ENCODE data around the gene PCDH15. TPM values are rescaled to one million over a fixed set of nuclear protein-coding genes. Genes with fewer than 3 reads are reported as not detected.

The PCDH15 gene
- total RNA-seq, 2 experiments from 2014 or later: not detected

- H3K9me3 ChIP-seq (ENCODE audit: low read length): no peaks in the 10 kb centered on the region
- no peak overlapping the region for H3K4me3 ChIP-seq (ENCODE audit: low read depth, low read length, poor library complexity, severe bottlenecking)
- ChIA-PET POLR2A (no interaction called here), CTCF (ENCODE audit: unreplicated experiment) (no interaction called here)
- BruUV-seq (replicated peaks): no TSS peak
- H3K27ac ChIP-seq (ENCODE audit: low read depth, low read length, poor library complexity, severe bottlenecking): no peak overlapping the region
- H4K20me1 ChIP-seq (ENCODE audit: insufficient read depth, low read length): no peaks in the 10 kb centered on the region
- H3K79me2 ChIP-seq (ENCODE audit: insufficient read depth, low read depth, low read length): no peaks in the 10 kb centered on the region
- H3K4me2 ChIP-seq (ENCODE audit: low read length): no peak overlapping the region
- no peak for DNase-seq (ENCODE audit: low spot score)
- no peaks in the 10 kb centered on the region for H3K4me1 ChIP-seq (ENCODE audit: insufficient read depth, low read length, poor library complexity, severe bottlenecking)
- intact Hi-C loops (cut with micrococcal nuclease; ENCODE audit: unreplicated experiment): no loop called here
- TF ChIP-seq CTCF (conservative IDR thresholded peaks at IDR 0.05; ENCODE audit: low read length) (no peak), EZH2phosphoT487 (IDR thresholded peaks at IDR 0.05; ENCODE audit: borderline replicate concordance, low read depth, low read length) (no peak)
- no peak overlapping the region for H2AFZ ChIP-seq (ENCODE audit: low read length)
- H3K9me2 ChIP-seq (ENCODE audit: insufficient read depth, low read length): no peaks in the 10 kb centered on the region
- H3K36me3 ChIP-seq (ENCODE audit: insufficient read depth, low read length): no peaks in the 10 kb centered on the region
Measured at GRCh38 chr10:54064215-54064614, 736.8 kb downstream of the PCDH15 start.

- H4K20me1 ChIP-seq (ENCODE audit: insufficient read depth, low read length): no peaks in the 10 kb centered on the region
- no peak overlapping the region for H3K4me3 ChIP-seq (ENCODE audit: low read depth, low read length, poor library complexity, severe bottlenecking)
- TF ChIP-seq CTCF (conservative IDR thresholded peaks at IDR 0.05; ENCODE audit: low read length) (no peak), EZH2phosphoT487 (IDR thresholded peaks at IDR 0.05; ENCODE audit: borderline replicate concordance, low read depth, low read length) (no peak)
- DNase-seq (ENCODE audit: low spot score): no peak
- no peaks in the 10 kb centered on the region for H3K4me1 ChIP-seq (ENCODE audit: insufficient read depth, low read length, poor library complexity, severe bottlenecking)
- no peaks in the 10 kb centered on the region for H3K9me3 ChIP-seq (ENCODE audit: low read length)
- no peaks in the 10 kb centered on the region for H3K9me2 ChIP-seq (ENCODE audit: insufficient read depth, low read length)
- no peak overlapping the region for H3K27ac ChIP-seq (ENCODE audit: low read depth, low read length, poor library complexity, severe bottlenecking)
- intact Hi-C loops (cut with micrococcal nuclease; ENCODE audit: unreplicated experiment): no loop called here
- H3K4me2 ChIP-seq (ENCODE audit: low read length): no peak overlapping the region
- CTCF ChIA-PET (ENCODE audit: unreplicated experiment): no interaction called here
- no peak overlapping the region for H2AFZ ChIP-seq (ENCODE audit: low read length)
- no peaks in the 10 kb centered on the region for H3K79me2 ChIP-seq (ENCODE audit: insufficient read depth, low read depth, low read length)
- H3K36me3 ChIP-seq (ENCODE audit: insufficient read depth, low read length): no peaks in the 10 kb centered on the region
- POLR2A ChIA-PET: no interaction called here
- BruUV-seq (replicated peaks): no TSS peak
Measured at GRCh38 chr10:54063514-54063913, 737.5 kb downstream of the PCDH15 start.

GRCh38 chr10:54060572-54060971, 740.5 kb downstream of the PCDH15 start:
- no peak for DNase-seq (ENCODE audit: low spot score)
- H3K9me3 ChIP-seq (ENCODE audit: low read length): no peaks in the 10 kb centered on the region
- intact Hi-C loops (cut with micrococcal nuclease; ENCODE audit: unreplicated experiment): no loop called here
- POLR2A ChIA-PET: interaction anchor here (0.6 kb wide), 1 partner anchor 816 kb away, joined by 3 read pairs; no protein-coding TSS in a partner anchor
- CTCF ChIA-PET (ENCODE audit: unreplicated experiment): no interaction called here
- TF ChIP-seq CTCF (conservative IDR thresholded peaks at IDR 0.05; ENCODE audit: low read length) (no peak), EZH2phosphoT487 (IDR thresholded peaks at IDR 0.05; ENCODE audit: borderline replicate concordance, low read depth, low read length) (no peak)
- no peaks in the 10 kb centered on the region for H3K79me2 ChIP-seq (ENCODE audit: insufficient read depth, low read depth, low read length)
- H3K36me3 ChIP-seq (ENCODE audit: insufficient read depth, low read length): no peaks in the 10 kb centered on the region
- H3K9me2 ChIP-seq (ENCODE audit: insufficient read depth, low read length): no peaks in the 10 kb centered on the region
- H4K20me1 ChIP-seq (ENCODE audit: insufficient read depth, low read length): no peaks in the 10 kb centered on the region
- no peak overlapping the region for H3K4me2 ChIP-seq (ENCODE audit: low read length)
- no peak overlapping the region for H3K4me3 ChIP-seq (ENCODE audit: low read depth, low read length, poor library complexity, severe bottlenecking)
- no TSS peak for BruUV-seq (replicated peaks)
- no peak overlapping the region for H2AFZ ChIP-seq (ENCODE audit: low read length)
- no peak overlapping the region for H3K27ac ChIP-seq (ENCODE audit: low read depth, low read length, poor library complexity, severe bottlenecking)
- H3K4me1 ChIP-seq (ENCODE audit: insufficient read depth, low read length, poor library complexity, severe bottlenecking): no peaks in the 10 kb centered on the region

All from OCI-LY7 (cell line).